Measurements from ENCODE around the gene DRD1.

The DRD1 gene

GRCh38 chr5:175444060-175444904 is at the start of gene DRD1:
TSS of gene DRD1 (minus strand) at chr5:175444182. CDS start at chr5:175443099, 1,083 bp downstream.
- no peak for DNase-seq (ENCODE audit: low read depth, low spot score)
- Histone ChIP-seq H3K36me3 (ENCODE audit: insufficient read depth, insufficient read length, low read length) (no peaks in the 10 kb centered on the region), H3K9me3 (ENCODE audit: insufficient read depth, low read length) (no peaks in the 10 kb centered on the region), H3K27me3 (ENCODE audit: insufficient read depth, insufficient read length) (peaks cover 49% of the 10 kb centered on the region), H3K4me1 (ENCODE audit: insufficient read depth, insufficient read length) (no peaks in the 10 kb centered on the region), H3K9ac (ENCODE audit: insufficient read length, low read depth) (peak within 1 kb of the TSS; percentile 26), H3K4me3 (ENCODE audit: insufficient read length, low read depth) (peak within 1 kb of the TSS; percentile 49)
- TF ChIP-seq YY1 (IDR thresholded peaks at IDR 0.05; ENCODE audit: insufficient read depth, insufficient read length) (no peak), SUZ12 (IDR thresholded peaks at IDR 0.05; ENCODE audit: extremely low read depth, insufficient read depth, insufficient read length) (no peak), ZNF274 (IDR thresholded peaks at IDR 0.05; ENCODE audit: low read depth, low read length) (no peak)

- Histone ChIP-seq H3K36me3 (ENCODE audit: insufficient read depth, insufficient read length, low read length) (peaks cover 56% of the 10 kb centered on the region), H3K4me1 (ENCODE audit: insufficient read depth, insufficient read length) (no peaks in the 10 kb centered on the region), H3K9ac (ENCODE audit: insufficient read length, low read depth) (no peak overlapping the region), H3K27me3 (ENCODE audit: insufficient read depth, insufficient read length) (no peaks in the 10 kb centered on the region), H3K4me3 (ENCODE audit: insufficient read length, low read depth) (no peak overlapping the region), H3K9me3 (ENCODE audit: insufficient read depth, low read length) (no peaks in the 10 kb centered on the region)
- TF ChIP-seq SUZ12 (IDR thresholded peaks at IDR 0.05; ENCODE audit: extremely low read depth, insufficient read depth, insufficient read length) = no peak
- TF ChIP-seq ZNF274 (IDR thresholded peaks at IDR 0.05; ENCODE audit: low read depth, low read length) = no peak
- no peak for TF ChIP-seq YY1 (IDR thresholded peaks at IDR 0.05; ENCODE audit: insufficient read depth, insufficient read length)
- no peak for DNase-seq (ENCODE audit: low read depth, low spot score)
Observed at GRCh38 chr5:175493726-175494125, 49.7 kb upstream of the DRD1 start.

- DNase-seq (ENCODE audit: low read depth, low spot score) = no peak
- TF ChIP-seq SUZ12 (IDR thresholded peaks at IDR 0.05; ENCODE audit: extremely low read depth, insufficient read depth, insufficient read length) = no peak
- no peak for TF ChIP-seq YY1 (IDR thresholded peaks at IDR 0.05; ENCODE audit: insufficient read depth, insufficient read length)
- no peak for TF ChIP-seq ZNF274 (IDR thresholded peaks at IDR 0.05; ENCODE audit: low read depth, low read length)
- Histone ChIP-seq H3K36me3 (ENCODE audit: insufficient read depth, insufficient read length, low read length) (peaks cover 54% of the 10 kb centered on the region), H3K27me3 (ENCODE audit: insufficient read depth, insufficient read length) (no peaks in the 10 kb centered on the region), H3K9me3 (ENCODE audit: insufficient read depth, low read length) (no peaks in the 10 kb centered on the region), H3K4me1 (ENCODE audit: insufficient read depth, insufficient read length) (no peaks in the 10 kb centered on the region), H3K9ac (ENCODE audit: insufficient read length, low read depth) (no peak overlapping the region), H3K4me3 (ENCODE audit: insufficient read length, low read depth) (no peak overlapping the region)
Observed at GRCh38 chr5:175493260-175493659, 49.3 kb upstream of the DRD1 start.

GRCh38 chr5:175491223-175491622 is 47.2 kb upstream of the DRD1 start:
- H3K4me3 ChIP-seq (ENCODE audit: insufficient read length, low read depth) = no peak overlapping the region

GRCh38 chr5:175489693-175490443 is 45.9 kb upstream of the DRD1 start:
- no peak for DNase-seq (ENCODE audit: low read depth, low spot score)
- no peak overlapping the region for H3K4me3 ChIP-seq (ENCODE audit: insufficient read length, low read depth)
- H3K9ac ChIP-seq (ENCODE audit: insufficient read length, low read depth) = no peak overlapping the region
- H3K9me3 ChIP-seq (ENCODE audit: insufficient read depth, low read length) = no peaks in the 10 kb centered on the region
- H3K27me3 ChIP-seq (ENCODE audit: insufficient read depth, insufficient read length) = no peaks in the 10 kb centered on the region
- TF ChIP-seq ZNF274 (IDR thresholded peaks at IDR 0.05; ENCODE audit: low read depth, low read length) = no peak
- no peaks in the 10 kb centered on the region for H3K4me1 ChIP-seq (ENCODE audit: insufficient read depth, insufficient read length)
- peaks cover 68% of the 10 kb centered on the region for H3K36me3 ChIP-seq (ENCODE audit: insufficient read depth, insufficient read length, low read length)

More at GRCh38 chr5:175491223-175491622, 47.2 kb upstream of the DRD1 start:
- no peaks in the 10 kb centered on the region for H3K4me1 ChIP-seq (ENCODE audit: insufficient read depth, insufficient read length)
- H3K36me3 ChIP-seq (ENCODE audit: insufficient read depth, insufficient read length, low read length) = peaks cover 61% of the 10 kb centered on the region
- TF ChIP-seq ZNF274 (IDR thresholded peaks at IDR 0.05; ENCODE audit: low read depth, low read length) = no peak
- no peak for TF ChIP-seq SUZ12 (IDR thresholded peaks at IDR 0.05; ENCODE audit: extremely low read depth, insufficient read depth, insufficient read length)
- TF ChIP-seq YY1 (IDR thresholded peaks at IDR 0.05; ENCODE audit: insufficient read depth, insufficient read length) = no peak
- H3K9me3 ChIP-seq (ENCODE audit: insufficient read depth, low read length) = no peaks in the 10 kb centered on the region
- no peak overlapping the region for H3K9ac ChIP-seq (ENCODE audit: insufficient read length, low read depth)
- no peak for DNase-seq (ENCODE audit: low read depth, low spot score)
- H3K27me3 ChIP-seq (ENCODE audit: insufficient read depth, insufficient read length) = no peaks in the 10 kb centered on the region

GRCh38 chr5:175487514-175488222 is 43.7 kb upstream of the DRD1 start:
- no peak for DNase-seq (ENCODE audit: low read depth, low spot score)
- Histone ChIP-seq H3K9ac (ENCODE audit: insufficient read length, low read depth) (no peak overlapping the region), H3K27me3 (ENCODE audit: insufficient read depth, insufficient read length) (no peaks in the 10 kb centered on the region), H3K9me3 (ENCODE audit: insufficient read depth, low read length) (no peaks in the 10 kb centered on the region), H3K36me3 (ENCODE audit: insufficient read depth, insufficient read length, low read length) (peaks cover 71% of the 10 kb centered on the region), H3K4me1 (ENCODE audit: insufficient read depth, insufficient read length) (no peaks in the 10 kb centered on the region), H3K4me3 (ENCODE audit: insufficient read length, low read depth) (no peak overlapping the region)
- TF ChIP-seq YY1 (IDR thresholded peaks at IDR 0.05; ENCODE audit: insufficient read depth, insufficient read length) (no peak), ZNF274 (IDR thresholded peaks at IDR 0.05; ENCODE audit: low read depth, low read length) (no peak), SUZ12 (IDR thresholded peaks at IDR 0.05; ENCODE audit: extremely low read depth, insufficient read depth, insufficient read length) (no peak)

- H3K9me3 ChIP-seq (ENCODE audit: insufficient read depth, low read length) = no peaks in the 10 kb centered on the region
- DNase-seq (ENCODE audit: low read depth, low spot score) = no peak
- no peak overlapping the region for H3K9ac ChIP-seq (ENCODE audit: insufficient read length, low read depth)
- H3K27me3 ChIP-seq (ENCODE audit: insufficient read depth, insufficient read length) = no peaks in the 10 kb centered on the region
- TF ChIP-seq ZNF274 (IDR thresholded peaks at IDR 0.05; ENCODE audit: low read depth, low read length) = no peak
- TF ChIP-seq YY1 (IDR thresholded peaks at IDR 0.05; ENCODE audit: insufficient read depth, insufficient read length) = no peak
- H3K4me3 ChIP-seq (ENCODE audit: insufficient read length, low read depth) = no peak overlapping the region
- no peaks in the 10 kb centered on the region for H3K4me1 ChIP-seq (ENCODE audit: insufficient read depth, insufficient read length)
- H3K36me3 ChIP-seq (ENCODE audit: insufficient read depth, insufficient read length, low read length) = peaks cover 72% of the 10 kb centered on the region
Observed at GRCh38 chr5:175485631-175486030, 41.6 kb upstream of the DRD1 start.

Measured in NT2/D1 (cell line).